Stimulated activated naive CD8-positive, alpha-beta T cell treated with anti-CD3 and anti-CD28 coated beads, Interleukin-15, Interleukin-2, amounts not matched to agents 100 U/mL and 50 U/mL, for 24 hours (primary cell): ENCODE measurements around the gene AREL1.
A peak's percentile ranks its signal among the peaks of the same experiment; 100 is the strongest.

Experiments used
- ATAC-seq: fragments of 150-1000 bp; cut with Tn5 transposase; one replicate; pipeline ENCODE4 v1.10.0; 2021
- DNase-seq: peaks from one replicate; pipeline ENCODE4 v3.0.0; 2021

AREL1 gene

GRCh38 chr14:74658535-74659131 is 54.2 kb downstream of the AREL1 start:
- ATAC-seq, result no peak
- no peak for DNase-seq

- DNase-seq (no peak), ATAC-seq (no peak)
These were observed 55.9 kb downstream of the AREL1 start for GRCh38 chr14:74656964-74657363.

- no peak for ATAC-seq
- no peak for DNase-seq
These were observed 57.1 kb downstream of the AREL1 start for GRCh38 chr14:74655599-74656395.

- no peak for ATAC-seq
- no peak for DNase-seq
These were observed 57.9 kb downstream of the AREL1 start for GRCh38 chr14:74654931-74655330.

GRCh38 chr14:74653386-74654138 is 59.3 kb downstream of the AREL1 start:
- DNase-seq (no peak), ATAC-seq (no peak)

- DNase-seq (no peak), ATAC-seq (no peak)
These were observed 60.3 kb downstream of the AREL1 start for GRCh38 chr14:74652541-74652940.

- ATAC-seq, result no peak
- DNase-seq, result no peak
These were observed 61.8 kb downstream of the AREL1 start for GRCh38 chr14:74650927-74651686.

- ATAC-seq (no peak), DNase-seq (no peak)
These were observed 63.2 kb downstream of the AREL1 start for GRCh38 chr14:74649673-74650072.

- DNase-seq (no peak), ATAC-seq (no peak)
These were observed 63.7 kb downstream of the AREL1 start for GRCh38 chr14:74649167-74649566.

- ATAC-seq, result no peak
- DNase-seq, result no peak
These were observed 64.3 kb downstream of the AREL1 start for GRCh38 chr14:74648601-74649000.

- DNase-seq (no peak), ATAC-seq (peak; percentile 32)
These were observed 65.0 kb downstream of the AREL1 start for GRCh38 chr14:74647678-74648461.

GRCh38 chr14:74647061-74647677 is 65.7 kb downstream of the AREL1 start:
- ATAC-seq (no peak), DNase-seq (no peak)

- DNase-seq, result no peak
- no peak for ATAC-seq
These were observed 67.0 kb downstream of the AREL1 start for GRCh38 chr14:74645756-74646470.

- DNase-seq (no peak), ATAC-seq (no peak)
These were observed 67.6 kb downstream of the AREL1 start for GRCh38 chr14:74645244-74645643.

- ATAC-seq (no peak), DNase-seq (no peak)
These were observed 71.1 kb downstream of the AREL1 start for GRCh38 chr14:74641601-74642391.

GRCh38 chr14:74638966-74639365 is 73.9 kb downstream of the AREL1 start:
- ATAC-seq (no peak), DNase-seq (no peak)

- no peak for DNase-seq
- no peak for ATAC-seq
These were observed 74.8 kb downstream of the AREL1 start for GRCh38 chr14:74638066-74638465.

GRCh38 chr14:74637178-74637550 is 75.7 kb downstream of the AREL1 start:
- ATAC-seq (no peak), DNase-seq (no peak)

GRCh38 chr14:74636424-74637177 is 76.3 kb downstream of the AREL1 start:
- DNase-seq (no peak), ATAC-seq (no peak)
